Neural cell (in vitro differentiated cells): ENCODE measurements around the gene ARHGAP29. TPM values are rescaled to one million over a fixed set of nuclear protein-coding genes. Genes with fewer than 3 reads are reported as not detected.

ENCODE experiments used
- H2AFZ ChIP-seq: fragments of 200-600, 300-800 bp; sonication (generic), shearing (Covaris generic); 2 replicates; pipeline ENCODE4 v1.6.0; 2014; ENCODE audit warnings: low read depth, mild to moderate bottlenecking, antibody characterized with exemption, low read length, moderate library complexity
- H3F3A ChIP-seq: fragments of 200-600 bp; shearing (Covaris generic); 2 replicates; pipeline ENCODE4 v1.6.1; 2016; ENCODE audit warnings: mild to moderate bottlenecking, moderate library complexity, mixed read lengths, antibody characterized with exemption, low read length; ENCODE audit not compliant: insufficient read depth, poor library complexity, severe bottlenecking
- H3K27ac ChIP-seq: fragments of 200-600, 300-800 bp; sonication (generic), shearing (Covaris generic); 2 replicates; pipeline ENCODE4 v1.5.1; 2014; ENCODE audit warnings: mild to moderate bottlenecking, low read length, moderate library complexity
- H3K27me3 ChIP-seq: fragments of 300-800, 200-600 bp; sonication (generic), shearing (Covaris generic); 2 replicates; pipeline ENCODE4 v1.6.0; 2014; ENCODE audit warnings: mild to moderate bottlenecking, low read depth, low read length, moderate library complexity; ENCODE audit not compliant: insufficient read depth
- H3K36me3 ChIP-seq: fragments of 300-800, 200-600 bp; sonication (generic), shearing (Covaris generic); 2 replicates; pipeline ENCODE4 v1.5.1; 2014; ENCODE audit warnings: mild to moderate bottlenecking, antibody characterized with exemption, low read length, moderate library complexity; ENCODE audit not compliant: insufficient read depth
- H3K4me2 ChIP-seq: fragments of 300-800, 200-600 bp; sonication (generic), shearing (Covaris generic); 2 replicates; pipeline ENCODE4 v1.6.0; 2014; ENCODE audit warnings: mild to moderate bottlenecking, low read length
- H3K4me3 ChIP-seq: fragments of 300-800, 200-600 bp; sonication (generic), shearing (Covaris generic); 2 replicates; pipeline ENCODE4 v1.5.1; 2014; ENCODE audit warnings: mild to moderate bottlenecking, low read length, moderate library complexity
- H3K79me2 ChIP-seq: fragments of 200-600 bp; shearing (Covaris generic); replicated peaks from 2 replicates; pipeline ENCODE4 v1.6.0; 2014; ENCODE audit warnings: mild to moderate bottlenecking, low read length, moderate library complexity; ENCODE audit not compliant: insufficient read depth
- H3K9ac ChIP-seq: fragments of 300-800, 200-600 bp; sonication (generic), shearing (Covaris generic); 2 replicates; pipeline ENCODE4 v1.6.1; 2016; ENCODE audit warnings: mild to moderate bottlenecking, low read length, mixed read lengths
- H3K9me2 ChIP-seq: fragments of 200-600 bp; shearing (Covaris generic); 2 replicates; pipeline ENCODE4 v1.6.1; 2016; ENCODE audit warnings: mild to moderate bottlenecking, low read length, mixed read lengths; ENCODE audit not compliant: insufficient read depth
- H3K9me3 ChIP-seq: fragments of 200-600, 300-800 bp; sonication (generic), shearing (Covaris generic); 2 replicates; pipeline ENCODE4 v1.6.1; 2016; ENCODE audit warnings: mild to moderate bottlenecking, mixed run types, low read length, moderate library complexity, mixed read lengths
- H4K20me1 ChIP-seq: fragments of 200-600 bp; shearing (Covaris generic); 2 replicates; pipeline ENCODE4 v1.6.1; 2016; ENCODE audit warnings: mild to moderate bottlenecking, mixed run types; ENCODE audit not compliant: insufficient read depth
- CTCF ChIP-seq: fragments of 450-650 bp; IDR thresholded peaks from 2 replicates; pipeline ENCODE4 v1.5.1; 2014; ENCODE audit warnings: antibody characterized with exemption, mild to moderate bottlenecking, moderate library complexity; ENCODE audit not compliant: poor library complexity, severe bottlenecking
- EP300 ChIP-seq: fragments of 450-650 bp; conservative IDR thresholded peaks from 2 replicates; pipeline ENCODE4 v1.6.1; 2014; ENCODE audit warnings: antibody characterized with exemption, mild to moderate bottlenecking, moderate library complexity; ENCODE audit not compliant: poor library complexity, severe bottlenecking
- EZH2 ChIP-seq: fragments of 200-600, 300-800 bp; shearing (Covaris generic), sonication (generic); IDR thresholded peaks from 2 replicates; pipeline ENCODE4 v1.6.1; 2014; ENCODE audit warnings: antibody characterized with exemption, low read length, borderline replicate concordance, mild to moderate bottlenecking; ENCODE audit not compliant: insufficient read depth, poor library complexity, severe bottlenecking
- MXI1 ChIP-seq: fragments of 450-650 bp; conservative IDR thresholded peaks from 2 replicates; pipeline ENCODE4 v1.6.1; 2014; ENCODE audit warnings: antibody characterized with exemption, mild to moderate bottlenecking; ENCODE audit not compliant: poor library complexity, severe bottlenecking
- POLR2AphosphoS5 ChIP-seq: IDR thresholded peaks from 2 replicates; pipeline ENCODE4 v1.6.1; 2012
- RAD21 ChIP-seq: fragments of 450-650 bp; conservative IDR thresholded peaks from 2 replicates; pipeline ENCODE4 v1.6.1; 2014; ENCODE audit warnings: antibody characterized with exemption, mild to moderate bottlenecking, moderate library complexity
- SMC3 ChIP-seq: fragments of 450-650 bp; conservative IDR thresholded peaks from 2 replicates; pipeline ENCODE4 v1.6.1; 2014; ENCODE audit warnings: antibody characterized with exemption, mild to moderate bottlenecking, moderate library complexity; ENCODE audit not compliant: poor library complexity
- TAF1 ChIP-seq: IDR thresholded peaks from 2 replicates; pipeline ENCODE4 v1.6.1; 2012; ENCODE audit warnings: low read depth
- polyA plus RNA-seq: library from polyadenylated mRNA; depleted of rRNA; stranded (reverse); fragments of >200 nt; gene quantifications from 2 replicates; pipeline ENCODE4 v1.2.3, GENCODE V29; 2014
- TF ChIP-seq, protein P1 (sequence below): IDR thresholded peaks from 2 replicates; pipeline ENCODE4 v1.6.1; 2012; ENCODE audit warnings: borderline replicate concordance

The ARHGAP29 gene
- polyA plus RNA-seq, 1 donor from 2014 or later, result 1.2 TPM

- no peaks in the 10 kb centered on the region for H4K20me1 ChIP-seq
- no peak overlapping the region for H3K4me2 ChIP-seq
- peaks cover 47% of the 10 kb centered on the region for H3K27me3 ChIP-seq
- H3K4me3 ChIP-seq, result no peak overlapping the region
- H3K9me2 ChIP-seq, result no peaks in the 10 kb centered on the region
- H2AFZ ChIP-seq, result no peak overlapping the region
- no peak overlapping the region for H3K9ac ChIP-seq
- no peaks in the 10 kb centered on the region for H3K79me2 ChIP-seq
- no peaks in the 10 kb centered on the region for H3F3A ChIP-seq
- TF ChIP-seq CTCF (no peak), EZH2 (no peak), MXI1 (no peak), TAF1 (no peak), EP300 (no peak), RAD21 (no peak), POLR2AphosphoS5 (no peak), SMC3 (no peak)
- TF ChIP-seq, protein P1, sequence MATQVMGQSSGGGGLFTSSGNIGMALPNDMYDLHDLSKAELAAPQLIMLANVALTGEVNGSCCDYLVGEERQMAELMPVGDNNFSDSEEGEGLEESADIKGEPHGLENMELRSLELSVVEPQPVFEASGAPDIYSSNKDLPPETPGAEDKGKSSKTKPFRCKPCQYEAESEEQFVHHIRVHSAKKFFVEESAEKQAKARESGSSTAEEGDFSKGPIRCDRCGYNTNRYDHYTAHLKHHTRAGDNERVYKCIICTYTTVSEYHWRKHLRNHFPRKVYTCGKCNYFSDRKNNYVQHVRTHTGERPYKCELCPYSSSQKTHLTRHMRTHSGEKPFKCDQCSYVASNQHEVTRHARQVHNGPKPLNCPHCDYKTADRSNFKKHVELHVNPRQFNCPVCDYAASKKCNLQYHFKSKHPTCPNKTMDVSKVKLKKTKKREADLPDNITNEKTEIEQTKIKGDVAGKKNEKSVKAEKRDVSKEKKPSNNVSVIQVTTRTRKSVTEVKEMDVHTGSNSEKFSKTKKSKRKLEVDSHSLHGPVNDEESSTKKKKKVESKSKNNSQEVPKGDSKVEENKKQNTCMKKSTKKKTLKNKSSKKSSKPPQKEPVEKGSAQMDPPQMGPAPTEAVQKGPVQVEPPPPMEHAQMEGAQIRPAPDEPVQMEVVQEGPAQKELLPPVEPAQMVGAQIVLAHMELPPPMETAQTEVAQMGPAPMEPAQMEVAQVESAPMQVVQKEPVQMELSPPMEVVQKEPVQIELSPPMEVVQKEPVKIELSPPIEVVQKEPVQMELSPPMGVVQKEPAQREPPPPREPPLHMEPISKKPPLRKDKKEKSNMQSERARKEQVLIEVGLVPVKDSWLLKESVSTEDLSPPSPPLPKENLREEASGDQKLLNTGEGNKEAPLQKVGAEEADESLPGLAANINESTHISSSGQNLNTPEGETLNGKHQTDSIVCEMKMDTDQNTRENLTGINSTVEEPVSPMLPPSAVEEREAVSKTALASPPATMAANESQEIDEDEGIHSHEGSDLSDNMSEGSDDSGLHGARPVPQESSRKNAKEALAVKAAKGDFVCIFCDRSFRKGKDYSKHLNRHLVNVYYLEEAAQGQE, result no peak
- peaks cover under 1% of the 10 kb centered on the region for H3K9me3 ChIP-seq
- no peaks in the 10 kb centered on the region for H3K36me3 ChIP-seq
- no peak overlapping the region for H3K27ac ChIP-seq
Measured at GRCh38 chr1:94239051-94239450, 1.7 kb upstream of the ARHGAP29 start.

DNA sequence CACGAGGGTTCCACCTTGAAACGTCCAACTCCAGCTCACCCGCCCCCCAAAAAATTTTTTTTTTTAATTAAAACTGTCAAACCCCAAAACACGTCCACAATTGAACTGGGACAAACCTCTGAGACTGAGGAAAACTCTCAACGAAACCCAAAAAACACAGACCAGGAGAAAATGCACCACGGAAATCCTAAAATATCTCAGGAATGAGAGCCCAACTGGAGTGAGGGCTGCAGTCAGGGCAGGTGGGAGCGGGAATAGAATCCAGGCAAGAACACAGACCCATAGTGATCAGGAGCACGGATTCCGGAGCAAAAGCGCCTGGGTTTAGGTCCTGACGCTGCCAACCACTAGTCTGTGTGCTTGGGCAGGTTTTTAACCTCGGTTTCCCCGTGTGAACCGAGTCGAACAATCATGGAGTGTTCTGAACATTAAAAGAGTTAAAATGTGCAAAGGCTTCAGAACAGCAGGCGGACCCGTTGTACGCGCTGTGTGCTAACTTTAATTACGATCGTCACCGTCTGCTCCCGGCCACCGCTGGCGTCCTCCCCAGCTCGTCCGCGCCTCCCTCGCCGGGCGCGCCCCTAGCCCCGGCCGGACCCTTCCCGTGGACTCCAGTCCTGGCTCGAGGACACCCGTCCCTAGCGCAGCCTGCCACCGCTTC lies 624 bp downstream of the ARHGAP29 start:
- Histone ChIP-seq H3K9me3 (no peaks in the 10 kb centered on the region), H3K9me2 (no peaks in the 10 kb centered on the region), H3K4me2 (peak overlapping the region; percentile 73), H2AFZ (no peak overlapping the region), H3K27me3 (peaks cover 50% of the 10 kb centered on the region), H4K20me1 (no peaks in the 10 kb centered on the region), H3K27ac (no peak overlapping the region), H3K36me3 (no peaks in the 10 kb centered on the region), H3F3A (no peaks in the 10 kb centered on the region), H3K4me3 (peak overlapping the region; percentile 81), H3K79me2 (no peaks in the 10 kb centered on the region), H3K9ac (peak overlapping the region; percentile 52)
- TF ChIP-seq TAF1, result no peak
- no peak for TF ChIP-seq EP300
- TF ChIP-seq POLR2AphosphoS5, result no peak
- no peak for TF ChIP-seq SMC3
- no peak for TF ChIP-seq RAD21
- no peak for TF ChIP-seq MXI1
- TF ChIP-seq CTCF, result no peak
- TF ChIP-seq, protein P1, result no peak
- TF ChIP-seq EZH2, result no peak
